Naive thymus-derived CD4-positive, alpha-beta T cell (primary cell): ENCODE measurements around the gene TAOK1. TPM values are rescaled to one million over a fixed set of nuclear protein-coding genes. Genes with fewer than 3 reads are reported as not detected.

Experiments
- ATAC-seq: fragments of 150-1000 bp; cut with Tn5 transposase; 2 replicates; pipeline ENCODE4 v1.10.0; 2021; ENCODE audit warnings: mild to moderate bottlenecking, moderate library complexity
- CTCF ChIA-PET: fragments of 350-600 bp; sonication (Branson Sonifier 250); formaldehyde crosslinking; loops from one replicate; lab custom pipeline; 2021; ENCODE audit warnings: antibody characterized with exemption; lab: Charles Lee
- POLR2A ChIA-PET: fragments of 350-600 bp; sonication (Branson Sonifier 250); formaldehyde crosslinking; loops from one replicate; lab custom pipeline; 2021; ENCODE audit warnings: antibody characterized with exemption, inconsistent platforms; lab: Charles Lee
- DNase-seq, 9 donors: peaks; one replicate each; pipeline versions ENCODE4 v3.0.0 to v3.0.0-alpha.2; 2020 to 2022; ENCODE audit warnings: mixed read lengths in 1 of 9
- H3K27ac ChIP-seq: one replicate; pipeline ENCODE4 v1.7.0; 2013; ENCODE audit warnings: mild to moderate bottlenecking, low read depth, low read length, moderate library complexity
- H3K27me3 ChIP-seq, 2 donors: one replicate each; pipeline ENCODE4 v1.7.0; 2013; ENCODE audit warnings: low read length in 2 of 2, mild to moderate bottlenecking in 2 of 2, moderate library complexity in 2 of 2; ENCODE audit not compliant: control insufficient read depth in 2 of 2, insufficient read depth in 2 of 2
- H3K36me3 ChIP-seq, 3 experiments: 1 replicate in 2 of 3; 2 replicates in 1 of 3; pipeline ENCODE4 v1.7.0; 2013; ENCODE audit warnings: low read length in 3 of 3, mild to moderate bottlenecking in 3 of 3, moderate library complexity in 1 of 3; ENCODE audit not compliant: insufficient read depth in 3 of 3, control insufficient read depth in 2 of 3
- H3K4me1 ChIP-seq, 2 donors: one replicate each; pipeline ENCODE4 v1.7.0; 2013; ENCODE audit warnings: low read length in 2 of 2, mild to moderate bottlenecking in 2 of 2, moderate library complexity in 1 of 2; ENCODE audit not compliant: control insufficient read depth in 2 of 2, insufficient read depth in 2 of 2
- H3K4me3 ChIP-seq: 2 replicates; pipeline ENCODE4 v1.7.0; 2013; ENCODE audit warnings: mild to moderate bottlenecking, low read length
- H3K9me3 ChIP-seq, 3 experiments: 1 replicate in 2 of 3; 2 replicates in 1 of 3; pipeline ENCODE4 v1.7.0; 2013; ENCODE audit warnings: low read length in 3 of 3; ENCODE audit not compliant: control insufficient read depth in 2 of 3
- H3K27ac Mint-ChIP-seq, 9 donors: one replicate each; pipeline ENCODE4 v1.8.0; 2020 to 2022; ENCODE audit warnings: mixed read lengths in 9 of 9, mild to moderate bottlenecking in 8 of 9, moderate library complexity in 5 of 9, inconsistent platforms in 2 of 9
- H3K27me3 Mint-ChIP-seq, 5 donors: one replicate each; pipeline ENCODE4 v1.8.0; 2021 to 2022; ENCODE audit warnings: mixed read lengths in 5 of 5, mild to moderate bottlenecking in 1 of 5
- H3K36me3 Mint-ChIP-seq, 5 donors: one replicate each; pipeline ENCODE4 v1.8.0; 2020 to 2022; ENCODE audit warnings: mixed read lengths in 5 of 5, mild to moderate bottlenecking in 3 of 5, inconsistent platforms in 1 of 5
- H3K4me1 Mint-ChIP-seq, 7 donors: one replicate each; pipeline ENCODE4 v1.8.0; 2020 to 2022; ENCODE audit warnings: mixed read lengths in 7 of 7, mild to moderate bottlenecking in 3 of 7, inconsistent platforms in 1 of 7
- H3K4me3 Mint-ChIP-seq, 10 donors: one replicate each; pipeline ENCODE4 v1.8.0; 2020 to 2022; ENCODE audit warnings: mild to moderate bottlenecking in 10 of 10, mixed read lengths in 10 of 10, moderate library complexity in 6 of 10, inconsistent platforms in 2 of 10
- H3K9me3 Mint-ChIP-seq, 11 donors: one replicate each; pipeline ENCODE4 v1.8.0; 2020 to 2022; ENCODE audit warnings: mixed read lengths in 11 of 11, mild to moderate bottlenecking in 4 of 11, inconsistent platforms in 1 of 11, moderate library complexity in 1 of 11
- intact Hi-C, 2 donors: fragments of 100-400 bp; cut with micrococcal nuclease; formaldehyde crosslinking; loops; one replicate each; pipeline ENCODE4 v1.15.1; 2023
- polyA plus RNA-seq, 2 donors: library from polyadenylated mRNA; unstranded; fragments of 300-500 nt; fragmentation: Illumina TruSeq; gene quantifications; one replicate each; pipeline ENCODE4 v1.2.3, GENCODE V29; 2021
- total RNA-seq, 6 experiments: library from RNA in 5 of 6; stranded (reverse) in 5 of 6; gene quantifications; 1 replicate in 5 of 6; 2 replicates in 1 of 6; pipeline ENCODE4 v1.2.3 and lab custom pipeline; 2021 to 2026

The TAOK1 gene
- total and polyA plus RNA-seq, 7 experiments from 2014 or later, result 2.2 to 70.1 (median 63.9) TPM

DNA sequence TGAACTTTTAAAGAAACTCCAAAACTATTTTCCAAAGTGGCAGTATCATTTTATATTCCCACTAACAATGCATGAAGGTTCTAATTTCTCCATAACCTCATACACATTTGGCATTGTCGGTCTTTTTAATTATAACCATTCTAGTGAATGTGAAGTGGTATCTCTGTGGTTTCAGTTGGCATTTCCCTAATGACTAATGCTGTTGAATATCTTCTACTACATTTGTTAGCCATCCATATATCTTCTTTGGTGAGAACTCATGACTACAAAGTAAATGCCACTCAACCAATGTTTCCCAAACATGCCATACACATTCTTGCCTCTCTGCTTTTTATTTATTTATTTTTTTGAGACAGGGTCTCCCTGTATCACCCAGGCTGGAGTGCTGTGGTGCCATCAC, 31.7 kb upstream of the TAOK1 start:
- intact Hi-C loops, result no loop called here
- peaks cover 0 to 5% (median 0%) of the 10 kb centered on the region in 7 donors for H3K4me1 Mint-ChIP-seq
- no peaks in the 10 kb centered on the region for H3K9me3 Mint-ChIP-seq
- Histone ChIP-seq H3K27ac (no peak overlapping the region), H3K4me3 (no peak overlapping the region), H3K36me3 (no peaks in the 10 kb centered on the region), H3K27me3 (no peaks in the 10 kb centered on the region), H3K9me3 (no peaks in the 10 kb centered on the region), H3K4me1 (no peaks in the 10 kb centered on the region)
- POLR2A ChIA-PET, result no interaction called here
- no peak overlapping the region for H3K27ac Mint-ChIP-seq
- ATAC-seq (no peak), DNase-seq (no peak)
- H3K27me3 Mint-ChIP-seq, result no peaks in the 10 kb centered on the region
- no peaks in the 10 kb centered on the region for H3K36me3 Mint-ChIP-seq
- CTCF ChIA-PET, result no interaction called here
- no peak overlapping the region for H3K4me3 Mint-ChIP-seq

DNA sequence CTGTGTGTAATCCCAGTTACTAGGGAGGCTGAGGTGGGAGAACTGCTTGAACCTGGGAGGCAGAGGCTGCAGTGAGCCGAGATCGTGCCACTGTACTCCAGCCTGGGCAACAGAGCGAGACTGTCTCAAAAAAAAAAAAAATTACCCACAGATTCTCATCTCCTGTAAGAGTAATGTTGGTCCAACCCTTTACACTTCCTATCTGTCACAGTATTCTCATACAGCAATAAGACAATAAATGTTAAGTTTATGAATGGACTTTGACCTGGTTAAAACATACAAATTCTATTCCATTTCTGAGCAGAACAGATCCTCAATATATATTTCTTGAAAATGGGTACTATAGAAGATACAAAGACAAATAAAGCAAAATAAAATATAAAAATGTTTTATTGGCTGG, 30.4 kb upstream of the TAOK1 start:
- Mint-ChIP-seq H3K4me1 (peaks cover 0 to 5% (median 0%) of the 10 kb centered on the region in 7 donors), H3K27me3 (no peaks in the 10 kb centered on the region), H3K27ac (no peak overlapping the region), H3K9me3 (no peaks in the 10 kb centered on the region), H3K4me3 (no peak overlapping the region), H3K36me3 (no peaks in the 10 kb centered on the region)
- POLR2A ChIA-PET, result no interaction called here
- CTCF ChIA-PET, result interaction anchor here (0.7 kb wide), 1 partner anchor 229 kb away, joined by 3 read pairs; no protein-coding TSS in a partner anchor
- intact Hi-C loops, result no loop called here
- Histone ChIP-seq H3K36me3 (no peaks in the 10 kb centered on the region), H3K27me3 (no peaks in the 10 kb centered on the region), H3K4me3 (no peak overlapping the region), H3K9me3 (no peaks in the 10 kb centered on the region), H3K4me1 (no peaks in the 10 kb centered on the region), H3K27ac (no peak overlapping the region)
- DNase-seq (no peak), ATAC-seq (no peak)

DNA sequence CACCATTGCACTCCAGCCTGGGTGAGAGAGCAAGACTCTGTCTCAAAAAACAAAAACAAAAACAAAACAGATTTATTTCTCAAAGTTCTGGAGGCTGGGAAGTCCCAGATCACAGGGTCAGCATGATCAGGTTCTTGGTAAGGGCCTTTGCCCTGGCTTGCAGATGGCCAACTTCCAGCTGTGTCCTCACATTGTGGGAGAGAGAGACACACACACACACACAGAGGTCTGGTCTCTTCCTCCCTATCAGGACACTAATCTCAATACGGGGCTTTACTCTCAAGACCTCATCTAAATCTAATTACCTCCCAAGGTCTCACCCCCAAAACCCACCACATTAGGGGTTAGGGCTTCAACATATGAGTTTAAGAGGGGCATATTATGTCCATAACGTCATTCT, 26.4 kb upstream of the TAOK1 start:
- no peak overlapping the region for H3K4me3 ChIP-seq
- H3K27ac ChIP-seq, result no peak overlapping the region
- ChIA-PET CTCF (interaction anchor here (0.6 to 0.7 kb wide), 2 partner anchors 9 to 21 kb away, joined by 3 to 6 read pairs; no protein-coding TSS in a partner anchor), POLR2A (no interaction called here)
- H3K36me3 ChIP-seq, result no peaks in the 10 kb centered on the region
- intact Hi-C loops, result no loop called here
- ATAC-seq (no peak), DNase-seq (no peak)
- no peaks in the 10 kb centered on the region for H3K9me3 ChIP-seq
- Mint-ChIP-seq H3K9me3 (no peaks in the 10 kb centered on the region), H3K36me3 (no peaks in the 10 kb centered on the region), H3K4me1 (no peaks in the 10 kb centered on the region), H3K27me3 (no peaks in the 10 kb centered on the region), H3K4me3 (no peak overlapping the region), H3K27ac (no peak overlapping the region)
- H3K4me1 ChIP-seq, result no peaks in the 10 kb centered on the region
- H3K27me3 ChIP-seq, result no peaks in the 10 kb centered on the region

DNA sequence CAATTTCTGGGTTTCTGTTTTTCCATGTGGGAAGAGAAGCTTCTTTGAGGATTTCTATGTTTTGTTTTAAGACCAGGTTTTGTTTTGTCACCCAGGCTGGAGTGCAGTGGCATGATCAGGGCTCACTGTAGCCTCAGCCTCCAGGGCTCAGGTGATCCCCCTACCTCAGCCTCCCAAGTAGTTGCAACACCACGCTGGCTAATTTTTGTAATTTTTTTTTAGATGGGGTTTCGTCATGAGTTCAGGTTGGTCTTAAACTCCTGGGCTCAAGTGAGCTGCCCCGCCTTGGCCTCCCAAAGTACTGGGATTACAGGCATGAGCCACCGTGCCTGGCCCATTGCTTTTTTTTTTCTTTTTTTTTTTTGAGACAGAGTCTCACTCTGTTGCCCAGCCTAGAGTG, 25.5 kb upstream of the TAOK1 start:
- Histone ChIP-seq H3K9me3 (no peaks in the 10 kb centered on the region), H3K4me1 (no peaks in the 10 kb centered on the region), H3K4me3 (no peak overlapping the region), H3K36me3 (no peaks in the 10 kb centered on the region), H3K27me3 (no peaks in the 10 kb centered on the region), H3K27ac (no peak overlapping the region)
- ChIA-PET CTCF (no interaction called here), POLR2A (no interaction called here)
- no peak for ATAC-seq
- H3K27ac Mint-ChIP-seq, result no peak overlapping the region
- H3K4me1 Mint-ChIP-seq, result no peaks in the 10 kb centered on the region
- no peaks in the 10 kb centered on the region for H3K36me3 Mint-ChIP-seq
- H3K27me3 Mint-ChIP-seq, result no peaks in the 10 kb centered on the region
- DNase-seq, result no peak
- intact Hi-C loops, result no loop called here
- no peak overlapping the region for H3K4me3 Mint-ChIP-seq
- H3K9me3 Mint-ChIP-seq, result no peaks in the 10 kb centered on the region

DNA sequence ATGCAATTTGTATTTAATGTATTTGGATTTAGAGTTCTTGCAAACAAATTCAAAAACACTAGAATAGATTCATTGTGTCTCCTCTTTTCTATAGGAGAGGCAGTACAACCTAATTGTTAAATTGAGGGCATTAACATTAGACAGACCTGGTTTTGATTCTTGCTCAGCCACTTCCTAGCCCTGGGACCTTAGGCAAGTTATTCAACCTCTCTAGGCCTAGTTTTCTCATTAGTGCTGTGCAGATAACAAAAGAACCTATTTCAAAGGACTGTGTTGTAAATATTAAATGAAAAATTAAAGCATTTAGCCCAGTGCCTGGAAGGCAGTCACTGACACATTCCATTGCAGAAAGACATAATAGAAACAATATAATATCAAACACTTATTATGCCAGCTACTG, 22.0 kb upstream of the TAOK1 start:
- no peaks in the 10 kb centered on the region for H3K9me3 ChIP-seq
- H3K4me1 Mint-ChIP-seq, result no peaks in the 10 kb centered on the region
- no peak overlapping the region for H3K27ac Mint-ChIP-seq
- ChIA-PET POLR2A (interaction anchor here (1.8 kb wide), 1 partner anchor 76 kb away, joined by 4 read pairs; no protein-coding TSS in a partner anchor), CTCF (interaction anchor here (0.6 to 1.1 kb wide), 2 partner anchors 162 to 166 kb away, joined by 3 read pairs; no protein-coding TSS in a partner anchor)
- no peaks in the 10 kb centered on the region for H3K36me3 ChIP-seq
- H3K4me3 ChIP-seq, result no peak overlapping the region
- H3K27me3 Mint-ChIP-seq, result no peaks in the 10 kb centered on the region
- intact Hi-C loops, result no loop called here
- H3K27ac ChIP-seq, result no peak overlapping the region
- H3K4me3 Mint-ChIP-seq, result no peak overlapping the region
- ATAC-seq (no peak), DNase-seq (no peak)
- no peaks in the 10 kb centered on the region for H3K4me1 ChIP-seq
- H3K36me3 Mint-ChIP-seq, result no peaks in the 10 kb centered on the region
- H3K9me3 Mint-ChIP-seq, result no peaks in the 10 kb centered on the region
- H3K27me3 ChIP-seq, result no peaks in the 10 kb centered on the region

DNA sequence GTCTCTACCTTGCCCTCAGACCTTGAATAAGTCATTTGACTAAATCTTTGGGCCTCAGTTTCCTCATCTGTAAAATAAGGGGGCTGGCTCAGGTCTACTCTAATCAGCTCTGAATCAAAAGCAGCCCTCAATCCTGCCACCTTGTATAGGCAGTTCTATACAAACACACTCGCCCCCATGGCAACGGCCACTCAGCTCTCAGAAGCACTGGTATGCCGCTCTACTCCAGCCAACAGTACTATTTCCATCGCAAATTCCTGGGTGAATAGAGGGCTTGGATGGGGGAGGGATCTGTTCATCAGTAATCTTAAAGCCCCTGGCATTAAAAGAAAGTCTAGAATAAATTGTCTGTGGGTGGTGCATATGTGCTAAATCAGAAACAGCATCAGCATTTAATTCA, 21.2 kb upstream of the TAOK1 start:
- Mint-ChIP-seq H3K4me3 (no peak overlapping the region), H3K27me3 (no peaks in the 10 kb centered on the region), H3K27ac (peak overlapping the region in 1 of 9 donors; percentile 26), H3K9me3 (no peaks in the 10 kb centered on the region), H3K36me3 (no peaks in the 10 kb centered on the region), H3K4me1 (no peaks in the 10 kb centered on the region)
- DNase-seq (no peak), ATAC-seq (no peak)
- no peak overlapping the region for H3K27ac ChIP-seq
- H3K9me3 ChIP-seq, result no peaks in the 10 kb centered on the region
- ChIA-PET CTCF (interaction anchor here (0.6 to 3.1 kb wide), 17 partner anchors 13 to 224 kb away, joined by 3 to 45 read pairs (median 4); partner anchors contain the start of gene ANKRD13B), POLR2A (interaction anchor here (1.5 to 1.8 kb wide), 3 partner anchors 75 to 168 kb away, joined by 4 to 8 read pairs (median 6); partner anchors contain the start of gene NUFIP2)
- no peak overlapping the region for H3K4me3 ChIP-seq
- intact Hi-C loops, result loop anchor here (1.0 kb wide), 2 partner anchors 199 to 246 kb away; partner anchors contain the start of gene TP53I13 (in 1 of the 2)
- no peaks in the 10 kb centered on the region for H3K4me1 ChIP-seq
- H3K27me3 ChIP-seq, result no peaks in the 10 kb centered on the region
- H3K36me3 ChIP-seq, result no peaks in the 10 kb centered on the region
